ENCODE results near the gene PDE5A.
"Not testable (repeated sequence)": the region's sequence is repeated elsewhere in the genome, so short reads cannot be mapped to it uniquely, and the experiment has no call there.

PDE5A gene

GRCh38 chr4:119478446-119479179 lies 150.0 kb downstream of the PDE5A start:
- DNase-seq, result no peak

- no peak for DNase-seq
Observed at GRCh38 chr4:119477412-119478053, 151.1 kb downstream of the PDE5A start.

- no peak for DNase-seq
Observed at GRCh38 chr4:119471259-119471658, 157.3 kb downstream of the PDE5A start.

DNA sequence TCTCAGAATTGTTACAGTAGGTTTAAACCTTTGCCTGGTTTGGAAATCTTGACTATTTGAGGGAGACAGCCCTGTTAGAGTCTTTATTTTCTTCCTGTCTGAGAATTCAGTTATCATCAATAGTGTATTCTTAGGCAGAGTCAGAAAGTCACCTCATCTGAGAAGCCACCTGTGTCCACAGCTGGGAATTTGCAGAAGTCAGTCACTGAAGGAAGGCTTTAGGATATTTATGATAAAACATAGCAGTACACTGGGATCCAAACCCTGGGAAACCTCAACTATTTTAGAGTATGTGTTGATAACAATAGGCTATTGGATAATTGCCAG lies 157.9 kb downstream of the PDE5A start:
- DNase-seq, result not testable (repeated sequence)

- DNase-seq, result not testable (repeated sequence)
Observed at GRCh38 chr4:119470021-119470736, 158.4 kb downstream of the PDE5A start.

DNA sequence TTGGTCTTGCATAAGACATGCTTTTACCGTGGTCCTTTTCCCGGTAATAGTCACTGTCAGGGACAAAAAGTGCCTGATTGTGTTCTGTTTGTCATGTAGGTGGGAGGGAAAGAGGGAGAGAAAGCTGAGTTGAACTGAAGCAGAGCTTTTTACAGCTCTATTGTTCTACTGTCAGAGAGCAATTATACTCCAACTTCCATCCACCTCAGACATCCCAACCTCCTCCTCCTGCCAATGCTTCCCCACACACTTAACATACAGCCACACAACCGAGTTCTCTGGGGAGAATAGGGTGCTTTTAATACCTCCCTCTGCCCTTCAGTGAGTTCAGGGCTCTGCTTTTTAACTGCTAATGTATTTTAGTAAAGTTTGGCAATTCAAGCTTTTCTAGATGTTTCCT lies 159.6 kb downstream of the PDE5A start:
- not testable (repeated sequence) for DNase-seq

GRCh38 chr4:119462733-119463132 lies 165.9 kb downstream of the PDE5A start:
- DNase-seq, result not testable (repeated sequence)

- peak in 18 of 56 donors; percentile 0 to 25 (median 7) for DNase-seq
Observed at GRCh38 chr4:119455734-119456133, 172.9 kb downstream of the PDE5A start.

DNA sequence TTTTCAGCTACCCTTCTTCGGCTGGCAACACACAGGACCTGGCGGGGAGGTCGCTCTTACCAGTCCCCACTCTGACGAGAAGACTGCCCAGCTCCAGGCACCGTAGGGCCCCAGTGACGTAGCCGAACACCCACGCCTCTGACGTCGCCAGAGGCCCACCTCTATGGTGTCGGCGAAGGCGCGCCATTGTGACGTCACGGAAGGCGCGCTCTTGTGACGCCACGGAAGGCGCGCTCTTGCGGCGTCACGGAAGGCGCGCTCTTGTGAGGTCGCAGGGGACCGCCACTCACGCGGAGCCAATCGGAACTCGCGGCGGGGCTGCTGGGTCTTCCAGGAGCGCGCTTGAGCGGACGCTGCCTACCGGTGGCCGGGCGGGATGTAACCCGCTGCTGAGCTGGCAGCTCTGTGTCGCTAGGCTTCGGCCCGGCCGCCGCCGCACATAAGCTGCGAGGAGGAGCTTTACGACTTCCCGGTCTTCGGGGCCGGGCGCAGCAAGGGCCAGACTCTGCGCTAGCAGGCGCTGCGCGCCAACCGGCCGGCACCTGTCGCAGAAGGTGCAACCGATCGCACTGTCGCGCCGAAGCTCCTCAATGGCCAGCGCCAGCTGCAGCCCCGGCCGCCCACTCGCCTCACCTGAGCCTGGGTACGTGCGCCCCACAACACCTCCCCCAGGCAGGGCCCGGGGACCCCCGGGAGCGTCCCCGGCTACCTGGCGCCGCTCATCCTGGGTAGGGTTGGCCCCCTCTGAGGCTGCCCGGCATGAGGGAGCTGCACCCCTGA lies 173.9 kb downstream of the PDE5A start:
- DNase-seq, result peak; percentile 43 to 100 (median 92)

GRCh38 chr4:119454151-119454490 lies 174.5 kb downstream of the PDE5A start:
- DNase-seq, result peak in 1 of 56 donors; percentile 66

DNA sequence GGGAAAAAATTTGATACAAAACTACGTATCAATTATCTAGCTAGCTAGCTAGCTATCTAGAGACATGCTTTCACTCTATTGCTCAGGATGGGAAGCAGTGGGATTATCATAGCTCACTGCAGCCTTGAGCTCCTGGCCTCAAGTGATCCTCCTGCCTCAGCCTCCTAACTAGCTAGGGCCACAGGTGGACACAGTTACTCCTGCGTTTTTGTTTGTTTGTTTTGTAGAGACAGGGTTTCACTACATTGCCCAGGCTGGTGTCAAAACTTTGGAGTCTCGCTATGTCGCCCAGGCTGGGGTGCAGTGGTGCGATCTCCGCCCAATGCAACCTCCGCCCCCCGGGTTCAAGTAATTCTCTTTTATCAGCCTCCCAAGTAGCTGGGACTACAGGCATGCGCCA lies 175.3 kb downstream of the PDE5A start:
- not testable (repeated sequence) for DNase-seq

GRCh38 chr4:119449851-119450250 lies 178.8 kb downstream of the PDE5A start:
- not testable (repeated sequence) for DNase-seq

Measured in amygdala (tissue), 56 donors.